HepG2 (cell line): ENCODE results near the gene KCNN2. TPM values are rescaled to one million over a fixed set of nuclear protein-coding genes. Genes with fewer than 3 reads are reported as not detected.

Experiments used
- ATAC-seq: fragments of 200-7000 bp; cut with Tn5 transposase; 3 replicates; pipeline ENCODE4 v1.9.1; 2020; ENCODE audit warnings: mild to moderate bottlenecking, moderate library complexity
- BruUV-seq: library from RNA; stranded (reverse); fragments of 400-500 nt; replicated peaks from 2 replicates; lab custom pipeline; 2021; lab: Mats Ljungman, UMichigan
- CTCF ChIA-PET: fragments of 300-600 bp; formaldehyde crosslinking; extraction: SDS; loops from one replicate; lab custom pipeline; 2021; ENCODE audit warnings: low total read pairs, inconsistent platforms, low intra/inter-chr PET ratio; lab: Yijun Ruan, JAX
- POLR2A ChIA-PET: fragments of 350-600 bp; sonication (Branson Sonifier 250); formaldehyde crosslinking; loops from one replicate; lab custom pipeline; 2020; ENCODE audit warnings: antibody characterized with exemption, inconsistent platforms; lab: Yijun Ruan, JAX
- DNase-seq: peaks from one replicate; pipeline ENCODE4 v3.0.0-alpha.2; 2015; ENCODE audit warnings: low spot score
- FAIRE-seq: peaks from 3 replicates; lab custom pipeline; 2011; peaks lifted over from hg19 to GRCh38; lab: Jason Lieb, UNC
- H2AFZ ChIP-seq: one replicate; pipeline ENCODE4 v1.6.1; 2011; ENCODE audit warnings: low read length, inconsistent platforms
- H3K27ac ChIP-seq: fragments of 300-600 bp; 3 replicates; pipeline ENCODE4 v1.8.0; 2011; ENCODE audit warnings: mixed run types, mild to moderate bottlenecking, mixed read lengths, low read length, inconsistent platforms; ENCODE audit not compliant: insufficient read depth; ENCODE audit errors: extremely low read length
- H3K27me3 ChIP-seq, 2 experiments: fragments of 200-600 bp in 1 of 2; 2 replicates in 1 of 2; 3 replicates in 1 of 2; pipeline versions ENCODE4 v1.6.0 to v1.8.0; 2011; ENCODE audit warnings: low read length in 2 of 2, mild to moderate bottlenecking in 2 of 2, moderate library complexity in 2 of 2, inconsistent platforms in 1 of 2; ENCODE audit not compliant: insufficient read depth in 2 of 2, control insufficient read depth in 1 of 2
- H3K36me3 ChIP-seq, 2 experiments: fragments of 200-600 bp in 1 of 2; replicated peaks in 1 of 2; 2 replicates in 1 of 2; 3 replicates in 1 of 2; pipeline versions ENCODE4 v1.5.1 to v1.8.0; 2011; ENCODE audit warnings: low read length in 2 of 2, inconsistent platforms in 1 of 2; ENCODE audit not compliant: insufficient read depth in 2 of 2, control insufficient read depth in 1 of 2
- H3K4me1 ChIP-seq: 2 replicates; pipeline ENCODE4 v1.5.1; 2012; ENCODE audit warnings: low read length, inconsistent platforms; ENCODE audit not compliant: insufficient read depth
- H3K4me2 ChIP-seq: 2 replicates; pipeline ENCODE4 v1.6.0; 2011; ENCODE audit warnings: low read depth, low read length, inconsistent platforms
- H3K4me3 ChIP-seq, 3 experiments: fragments of 200-600 bp in 1 of 3; sonication (generic), shearing (Covaris generic) in 1 of 3; replicated peaks in 1 of 3; 2 replicates each; pipeline ENCODE4 v1.5.1; 2011 to 2016; ENCODE audit warnings: low read length in 3 of 3, inconsistent platforms in 2 of 3, low read depth in 2 of 3, mild to moderate bottlenecking in 2 of 3, control low read depth in 1 of 3, mixed read lengths in 1 of 3; ENCODE audit not compliant: insufficient read depth in 1 of 3
- H3K79me2 ChIP-seq: one replicate; pipeline ENCODE4 v1.6.1; 2011; ENCODE audit warnings: low read length, inconsistent platforms; ENCODE audit not compliant: insufficient read depth
- H3K9ac ChIP-seq: 2 replicates; pipeline ENCODE4 v1.6.0; 2011; ENCODE audit warnings: mild to moderate bottlenecking, low read depth, low read length, inconsistent platforms; ENCODE audit not compliant: insufficient read depth
- H3K9me3 ChIP-seq: 2 replicates; pipeline ENCODE4 v1.5.1; 2012; ENCODE audit warnings: mild to moderate bottlenecking, low read length
- H4K20me1 ChIP-seq: 2 replicates; pipeline ENCODE4 v1.6.0; 2011; ENCODE audit warnings: inconsistent platforms, mild to moderate bottlenecking, low read length, moderate library complexity; ENCODE audit not compliant: insufficient read depth
- ATF2 ChIP-seq: sonication (generic); formaldehyde crosslinking; IDR thresholded peaks from 2 replicates; pipeline ENCODE4 v1.4.0; 2020; ENCODE audit warnings: missing genetic modification reagents
- JUN ChIP-seq: sonication (generic); formaldehyde crosslinking; IDR thresholded peaks from 2 replicates; pipeline ENCODE4 v1.4.0; 2020; ENCODE audit warnings: mild to moderate bottlenecking, missing genetic modification reagents
- PAF1 ChIP-seq: IDR thresholded peaks from 2 replicates; pipeline ENCODE4 v1.6.1; 2016; ENCODE audit warnings: missing genetic modification reagents, missing compliant biosample characterization
- PRDM4 ChIP-seq: sonication (generic); formaldehyde crosslinking; IDR thresholded peaks from 2 replicates; pipeline ENCODE4 v1.9.0; 2021; ENCODE audit warnings: missing genetic modification reagents, borderline replicate concordance
- RFX5 ChIP-seq: IDR thresholded peaks from 2 replicates; pipeline ENCODE4 v1.6.1; 2011; ENCODE audit warnings: low read depth, low read length, improper control_type of control experiment
- SOX13 ChIP-seq, 3 experiments: fragments of 450-650 bp in 1 of 3; sonication (generic) in 1 of 3; formaldehyde crosslinking in 1 of 3; IDR thresholded peaks in 2 of 3; conservative IDR thresholded peaks in 1 of 3; 2 replicates each; pipeline versions ENCODE4 v1.5.0 to v1.6.1; 2016 to 2020; ENCODE audit warnings: antibody characterized with exemption in 1 of 3, mild to moderate bottlenecking in 1 of 3, missing compliant biosample characterization in 1 of 3, missing genetic modification reagents in 1 of 3, moderate library complexity in 1 of 3
- STAT6 ChIP-seq: sonication (generic); formaldehyde crosslinking; IDR thresholded peaks from 2 replicates; pipeline ENCODE4 v1.4.0; 2020; ENCODE audit warnings: missing genetic modification reagents, mild to moderate bottlenecking, borderline replicate concordance
- USF2 ChIP-seq, 2 experiments: sonication (generic) in 1 of 2; formaldehyde crosslinking in 1 of 2; IDR thresholded peaks; 2 replicates each; pipeline versions ENCODE4 v1.5.1 to v1.6.1; 2011 to 2020; ENCODE audit warnings: borderline replicate concordance in 1 of 2, low read depth in 1 of 2, low read length in 1 of 2, mild to moderate bottlenecking in 1 of 2, missing genetic modification reagents in 1 of 2, moderate library complexity in 1 of 2
- ZBTB8A ChIP-seq: sonication (generic); formaldehyde crosslinking; IDR thresholded peaks from 2 replicates; pipeline ENCODE4 v1.4.0; 2020; ENCODE audit warnings: mild to moderate bottlenecking, low read depth, missing genetic modification reagents, borderline replicate concordance
- ZKSCAN1 ChIP-seq: fragments of 150-350 bp; IDR thresholded peaks from 2 replicates; pipeline ENCODE4 v1.6.1; 2014; ENCODE audit warnings: low read length
- ZKSCAN8 ChIP-seq: IDR thresholded peaks from 2 replicates; pipeline ENCODE4 v1.6.1; 2016; ENCODE audit warnings: borderline replicate concordance, missing genetic modification reagents, missing compliant biosample characterization
- ZNF256 ChIP-seq: sonication (generic); formaldehyde crosslinking; conservative IDR thresholded peaks from 2 replicates; pipeline ENCODE4 v1.4.0; 2020; ENCODE audit warnings: missing genetic modification reagents
- ZNF33A ChIP-seq: sonication (generic); formaldehyde crosslinking; IDR thresholded peaks from 2 replicates; pipeline ENCODE4 v1.5.1; 2020; ENCODE audit warnings: missing genetic modification reagents, mild to moderate bottlenecking, moderate library complexity, borderline replicate concordance
- ZNF883 ChIP-seq: sonication (generic); formaldehyde crosslinking; IDR thresholded peaks from 2 replicates; pipeline ENCODE4 v1.5.1; 2020; ENCODE audit warnings: mild to moderate bottlenecking, missing genetic modification reagents; ENCODE audit errors: not compliant biosample characterization
- ZSCAN21 ChIP-seq: sonication (generic); formaldehyde crosslinking; IDR thresholded peaks from 2 replicates; pipeline ENCODE4 v1.8.0; 2022; ENCODE audit warnings: mild to moderate bottlenecking, missing genetic modification reagents, moderate library complexity, borderline replicate concordance
- WGBS: methylation state at CpG from one replicate; pipeline ENCODE4 v1.1.6; 2017; ENCODE audit warnings: low lambda C conversion rate; 5-methylcytosine and 5-hydroxymethylcytosine counted together
- in situ Hi-C: cut with HindIII; loops from 2 replicates; pipeline ENCODE4 v1.10.0; 2017; ENCODE audit warnings: low pct_unique_long_range_greater_than_20kb; ENCODE audit not compliant: extremely low pct_ligation_motif_present
- intact Hi-C: fragments of 100-400 bp; cut with micrococcal nuclease; formaldehyde crosslinking; loops from one replicate; pipeline ENCODE4 v1.10.0; 2022; ENCODE audit not compliant: unreplicated experiment
- polyA plus RNA-seq, 8 experiments: library from polyadenylated mRNA; depleted of rRNA in 3 of 8; stranded (reverse) in 7 of 8; unstranded in 1 of 8; fragments of >200 nt; fragmentation: Illumina TruSeq in 4 of 8; extraction: Trizol in 4 of 8; gene quantifications; 2 replicates each; pipeline versions ENCODE4 v1.2.1 to v1.2.3, GENCODE V29; 2011 to 2016; ENCODE audit warnings: low read depth in 4 of 8, missing spikeins in 1 of 8, mixed read lengths in 1 of 8; ENCODE audit not compliant: insufficient read depth in 1 of 8
- total RNA-seq, 5 experiments: library from RNA; depleted of rRNA; stranded (reverse); fragments of >200 nt; fragmentation: Illumina TruSeq; extraction: Trizol; gene quantifications; 2 replicates each; pipeline ENCODE4 v1.2.3, GENCODE V29; 2016; ENCODE audit warnings: low read depth in 1 of 5

KCNN2 gene
- total and polyA plus RNA-seq, 2 of the 13 experiments (the other 11 are each of a cell fraction or from before 2014, with no cell fraction given): not detected

- H3K4me2 ChIP-seq: no peak overlapping the region
- no peak overlapping the region for H2AFZ ChIP-seq
- ChIA-PET CTCF (no interaction called here), POLR2A (no interaction called here)
- ATAC-seq (no peak), DNase-seq (no peak), FAIRE-seq (no peak)
- no peaks in the 10 kb centered on the region for H3K36me3 ChIP-seq
- H3K4me1 ChIP-seq: no peaks in the 10 kb centered on the region
- H3K4me3 ChIP-seq: no peak overlapping the region
- peaks cover 70% of the 10 kb centered on the region for H3K9me3 ChIP-seq
- in situ Hi-C loops: no loop called here
- intact Hi-C loops: no loop called here
- no TSS peak for BruUV-seq
- WGBS: no CpG with 5 or more reads among the region's 1 CpG
- H4K20me1 ChIP-seq: no peaks in the 10 kb centered on the region
- no peaks in the 10 kb centered on the region for H3K79me2 ChIP-seq
- no peak overlapping the region for H3K27ac ChIP-seq
- H3K27me3 ChIP-seq: no peaks in the 10 kb centered on the region
- H3K9ac ChIP-seq: no peak overlapping the region
- TF ChIP-seq USF2 (IDR thresholded peaks at IDR 0.05; ENCODE audit: low read depth, low read length): no peak
- TF ChIP-seq USF2 (CRISPR knock-in tag; IDR thresholded peaks at IDR 0.05; ENCODE audit: borderline replicate concordance): no peak
- no peak for TF ChIP-seq ZBTB8A (CRISPR knock-in tag)
- TF ChIP-seq ZKSCAN8 (CRISPR knock-in tag): no peak
- no peak for TF ChIP-seq ZNF33A
- TF ChIP-seq ZNF256 (CRISPR knock-in tag): no peak
- no peak for TF ChIP-seq SOX13 (IDR thresholded peaks at IDR 0.05)
- TF ChIP-seq SOX13 (CRISPR knock-in tag; conservative IDR thresholded peaks at IDR 0.05 in 1 of 2, IDR thresholded peaks at IDR 0.05 in 1 of 2): no peak
- no peak for TF ChIP-seq ZKSCAN1
- no peak for TF ChIP-seq STAT6 (CRISPR knock-in tag)
- TF ChIP-seq JUN (CRISPR knock-in tag): no peak
- TF ChIP-seq ZSCAN21 (CRISPR knock-in tag): no peak
- TF ChIP-seq ZNF883 (CRISPR knock-in tag): no peak
- TF ChIP-seq RFX5: no peak
- no peak for TF ChIP-seq PAF1 (CRISPR knock-in tag)
- no peak for TF ChIP-seq ATF2
- no peak for TF ChIP-seq PRDM4
Observed at GRCh38 chr5:114544561-114544960, 182.7 kb downstream of the KCNN2 start.
